Inferior parietal cortex (tissue), 1 donor: ENCODE results near the gene CAMTA1.

Experiments
- DNase-seq: peaks from one replicate; pipeline ENCODE4 v3.0.0-alpha.2; 2016; ENCODE audit errors: extremely low spot score

CAMTA1 gene

GRCh38 chr1:7196036-7196911 is 411.0 kb downstream of the CAMTA1 start:
- DNase-seq, result no peak

- no peak for DNase-seq
These were observed 413.4 kb downstream of the CAMTA1 start for GRCh38 chr1:7198664-7199063.

GRCh38 chr1:7199077-7199779 is 414.0 kb downstream of the CAMTA1 start:
- DNase-seq, result no peak

- DNase-seq, result peak; percentile 51
These were observed 422.8 kb downstream of the CAMTA1 start for GRCh38 chr1:7207875-7208646.

GRCh38 chr1:7208647-7209180 is 423.5 kb downstream of the CAMTA1 start:
- no peak for DNase-seq

- no peak for DNase-seq
These were observed 424.1 kb downstream of the CAMTA1 start for GRCh38 chr1:7209336-7209735.

GRCh38 chr1:7218210-7218832 is 433.1 kb downstream of the CAMTA1 start:
- peak; percentile 59 for DNase-seq

- no peak for DNase-seq
These were observed 433.8 kb downstream of the CAMTA1 start for GRCh38 chr1:7219031-7219430.

- DNase-seq, result no peak
These were observed 434.8 kb downstream of the CAMTA1 start for GRCh38 chr1:7220007-7220406.

- DNase-seq, result no peak
These were observed 435.5 kb downstream of the CAMTA1 start for GRCh38 chr1:7220712-7221252.

- no peak for DNase-seq
These were observed 436.8 kb downstream of the CAMTA1 start for GRCh38 chr1:7221826-7222694.

GRCh38 chr1:7222695-7223015 is 437.4 kb downstream of the CAMTA1 start:
- no peak for DNase-seq

GRCh38 chr1:7223334-7224080 is 438.3 kb downstream of the CAMTA1 start:
- no peak for DNase-seq

- DNase-seq, result no peak
These were observed 438.9 kb downstream of the CAMTA1 start for GRCh38 chr1:7224081-7224534.

- DNase-seq, result no peak
These were observed 439.4 kb downstream of the CAMTA1 start for GRCh38 chr1:7224644-7225043.

- no peak for DNase-seq
These were observed 440.7 kb downstream of the CAMTA1 start for GRCh38 chr1:7225711-7226505.

GRCh38 chr1:7227654-7228053 is 442.4 kb downstream of the CAMTA1 start:
- no peak for DNase-seq

GRCh38 chr1:7228252-7228961 is 443.2 kb downstream of the CAMTA1 start:
- no peak for DNase-seq
